Astrocyte (in vitro differentiated cells and primary cell): Measurements from ENCODE around the gene CPEB3.

Source experiments
- EZH2 ChIP-seq: IDR thresholded peaks from 2 replicates; pipeline ENCODE4 v1.6.1; 2012; ENCODE audit warnings: mild to moderate bottlenecking, low read length, inconsistent platforms; ENCODE audit not compliant: insufficient read depth
- TF ChIP-seq, protein P1 (sequence below): IDR thresholded peaks from 2 replicates; pipeline ENCODE4 v1.5.1; 2011; ENCODE audit warnings: low read depth, mild to moderate bottlenecking, inconsistent platforms, low read length, moderate library complexity; ENCODE audit not compliant: insufficient read depth

DNA sequence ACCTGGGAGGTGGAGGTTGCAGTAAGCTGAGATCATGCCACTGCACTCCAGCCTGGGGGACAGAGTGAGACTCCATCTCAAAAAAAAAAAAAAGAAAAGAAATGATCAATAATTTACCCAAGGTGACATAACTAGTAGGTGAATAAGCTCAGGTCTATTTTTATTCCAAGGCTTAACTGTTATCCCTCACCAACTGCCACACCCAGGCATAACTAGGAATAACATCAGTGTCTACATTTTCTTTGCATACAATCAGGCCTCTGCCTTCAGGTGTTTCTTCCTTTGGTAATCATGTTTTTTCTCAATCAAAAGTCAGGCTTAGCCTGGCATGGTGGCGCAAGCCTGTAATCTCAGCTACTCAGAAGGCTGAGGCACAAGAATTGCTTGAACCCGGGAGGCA lies 26.6 kb downstream of the CPEB3 start:
- no peak for TF ChIP-seq EZH2
- TF ChIP-seq, protein P1, sequence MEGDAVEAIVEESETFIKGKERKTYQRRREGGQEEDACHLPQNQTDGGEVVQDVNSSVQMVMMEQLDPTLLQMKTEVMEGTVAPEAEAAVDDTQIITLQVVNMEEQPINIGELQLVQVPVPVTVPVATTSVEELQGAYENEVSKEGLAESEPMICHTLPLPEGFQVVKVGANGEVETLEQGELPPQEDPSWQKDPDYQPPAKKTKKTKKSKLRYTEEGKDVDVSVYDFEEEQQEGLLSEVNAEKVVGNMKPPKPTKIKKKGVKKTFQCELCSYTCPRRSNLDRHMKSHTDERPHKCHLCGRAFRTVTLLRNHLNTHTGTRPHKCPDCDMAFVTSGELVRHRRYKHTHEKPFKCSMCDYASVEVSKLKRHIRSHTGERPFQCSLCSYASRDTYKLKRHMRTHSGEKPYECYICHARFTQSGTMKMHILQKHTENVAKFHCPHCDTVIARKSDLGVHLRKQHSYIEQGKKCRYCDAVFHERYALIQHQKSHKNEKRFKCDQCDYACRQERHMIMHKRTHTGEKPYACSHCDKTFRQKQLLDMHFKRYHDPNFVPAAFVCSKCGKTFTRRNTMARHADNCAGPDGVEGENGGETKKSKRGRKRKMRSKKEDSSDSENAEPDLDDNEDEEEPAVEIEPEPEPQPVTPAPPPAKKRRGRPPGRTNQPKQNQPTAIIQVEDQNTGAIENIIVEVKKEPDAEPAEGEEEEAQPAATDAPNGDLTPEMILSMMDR, result no peak
